ENCODE data around the gene COL16A1.

DNA sequence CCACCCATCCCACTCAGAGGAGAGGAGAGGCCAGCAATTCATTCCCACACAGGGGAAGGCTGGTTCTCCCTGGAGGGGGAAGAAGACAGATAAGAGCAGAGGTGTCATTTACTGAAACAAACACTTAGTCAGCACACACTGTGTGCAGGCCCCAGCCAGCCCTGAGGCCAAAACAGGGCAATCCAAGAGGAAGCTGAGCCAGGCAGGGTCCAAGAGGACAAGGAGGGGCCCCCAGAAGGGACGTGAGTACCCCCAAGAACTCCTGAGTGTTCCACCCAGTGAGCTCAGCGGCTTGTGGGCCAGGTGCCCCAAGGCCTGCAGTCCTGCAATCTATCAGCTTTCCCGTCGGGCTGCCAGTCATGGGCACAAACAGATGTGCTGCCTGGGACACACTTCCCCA is 44.5 kb upstream of the COL16A1 start:
- TF ChIP-seq, protein P1, sequence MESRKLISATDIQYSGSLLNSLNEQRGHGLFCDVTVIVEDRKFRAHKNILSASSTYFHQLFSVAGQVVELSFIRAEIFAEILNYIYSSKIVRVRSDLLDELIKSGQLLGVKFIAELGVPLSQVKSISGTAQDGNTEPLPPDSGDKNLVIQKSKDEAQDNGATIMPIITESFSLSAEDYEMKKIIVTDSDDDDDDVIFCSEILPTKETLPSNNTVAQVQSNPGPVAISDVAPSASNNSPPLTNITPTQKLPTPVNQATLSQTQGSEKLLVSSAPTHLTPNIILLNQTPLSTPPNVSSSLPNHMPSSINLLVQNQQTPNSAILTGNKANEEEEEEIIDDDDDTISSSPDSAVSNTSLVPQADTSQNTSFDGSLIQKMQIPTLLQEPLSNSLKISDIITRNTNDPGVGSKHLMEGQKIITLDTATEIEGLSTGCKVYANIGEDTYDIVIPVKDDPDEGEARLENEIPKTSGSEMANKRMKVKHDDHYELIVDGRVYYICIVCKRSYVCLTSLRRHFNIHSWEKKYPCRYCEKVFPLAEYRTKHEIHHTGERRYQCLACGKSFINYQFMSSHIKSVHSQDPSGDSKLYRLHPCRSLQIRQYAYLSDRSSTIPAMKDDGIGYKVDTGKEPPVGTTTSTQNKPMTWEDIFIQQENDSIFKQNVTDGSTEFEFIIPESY (IDR thresholded peaks at IDR 0.05; ENCODE audit: borderline replicate concordance, low read depth) = no peak
- no peak for TF ChIP-seq POLR2AphosphoS5 (IDR thresholded peaks at IDR 0.05; ENCODE audit: low read depth, low read length)

All from SK-N-SH (cell line).